Kidney capillary endothelial cell (primary cell): ENCODE measurements around the gene CCDC127.

Source experiments
- DNase-seq: peaks from one replicate; pipeline ENCODE4 v3.0.0-alpha.2; 2018; ENCODE audit warnings: low spot score

CCDC127 gene

GRCh38 chr5:189486-189885 is 28.5 kb downstream of the CCDC127 start:
- no peak for DNase-seq

- DNase-seq = peak; percentile 74
These were observed 29.2 kb downstream of the CCDC127 start for GRCh38 chr5:188488-189481.

GRCh38 chr5:187617-188451 is 30.1 kb downstream of the CCDC127 start:
- no peak for DNase-seq

- no peak for DNase-seq
These were observed 30.9 kb downstream of the CCDC127 start for GRCh38 chr5:187042-187431.

- no peak for DNase-seq
These were observed 31.6 kb downstream of the CCDC127 start for GRCh38 chr5:186091-187041.

GRCh38 chr5:185095-186070 is 32.6 kb downstream of the CCDC127 start:
- no peak for DNase-seq

- no peak for DNase-seq
These were observed 33.5 kb downstream of the CCDC127 start for GRCh38 chr5:184471-184870.

- DNase-seq = no peak
These were observed 35.8 kb downstream of the CCDC127 start for GRCh38 chr5:182126-182525.

- DNase-seq = no peak
These were observed 36.4 kb downstream of the CCDC127 start for GRCh38 chr5:181566-181965.

GRCh38 chr5:181160-181559 is 36.8 kb downstream of the CCDC127 start:
- DNase-seq = no peak

- no peak for DNase-seq
These were observed 37.6 kb downstream of the CCDC127 start for GRCh38 chr5:180286-180918.

GRCh38 chr5:179401-179800 is 38.6 kb downstream of the CCDC127 start:
- DNase-seq = no peak

GRCh38 chr5:178110-178509 is 39.8 kb downstream of the CCDC127 start:
- no peak for DNase-seq

GRCh38 chr5:176296-176823 is 41.6 kb downstream of the CCDC127 start:
- DNase-seq = no peak

GRCh38 chr5:174876-175465 is 43.0 kb downstream of the CCDC127 start:
- no peak for DNase-seq

- no peak for DNase-seq
These were observed 43.7 kb downstream of the CCDC127 start for GRCh38 chr5:174291-174600.

GRCh38 chr5:173392-174290 is 44.3 kb downstream of the CCDC127 start:
- no peak for DNase-seq

- no peak for DNase-seq
These were observed 45.1 kb downstream of the CCDC127 start for GRCh38 chr5:172841-173251.
